Neural crest cell (in vitro differentiated cells): ENCODE results near the gene FNIP1. TPM values are rescaled to one million over a fixed set of nuclear protein-coding genes. Genes with fewer than 3 reads are reported as not detected.

ENCODE experiments used
- DNase-seq: peaks from one replicate; pipeline ENCODE4 v3.0.0; 2021; ENCODE audit warnings: low read depth, mixed read lengths, low spot score
- H3K27ac Mint-ChIP-seq: one replicate; pipeline ENCODE4 v1.8.0; 2021; ENCODE audit warnings: mild to moderate bottlenecking, mixed read lengths; ENCODE audit not compliant: unreplicated experiment
- H3K27me3 Mint-ChIP-seq: 2 replicates; pipeline ENCODE4 v1.8.0; 2021; ENCODE audit warnings: low read depth, mild to moderate bottlenecking, mixed read lengths
- H3K36me3 Mint-ChIP-seq: 2 replicates; pipeline ENCODE4 v1.8.0; 2021; ENCODE audit warnings: low read depth, mild to moderate bottlenecking, mixed read lengths
- H3K4me1 Mint-ChIP-seq: 2 replicates; pipeline ENCODE4 v1.8.0; 2021; ENCODE audit warnings: mixed read lengths
- H3K4me3 Mint-ChIP-seq: one replicate; pipeline ENCODE4 v1.8.0; 2021; ENCODE audit warnings: mild to moderate bottlenecking, mixed read lengths
- H3K9me3 Mint-ChIP-seq: 2 replicates; pipeline ENCODE4 v1.8.0; 2021; ENCODE audit warnings: mixed read lengths
- total RNA-seq: library from RNA; stranded (reverse); gene quantifications from 2 replicates; pipeline ENCODE4 v1.2.1, GENCODE V29; 2021
- TF ChIP-seq, protein P1 (sequence below): fragments of 200-600 bp; sonication (generic); conservative IDR thresholded peaks from 2 replicates; pipeline ENCODE4 v1.5.0; 2021; ENCODE audit warnings: antibody characterized with exemption, mild to moderate bottlenecking

FNIP1 gene
- total RNA-seq, 1 donor from 2014 or later: 20.6 TPM

DNA sequence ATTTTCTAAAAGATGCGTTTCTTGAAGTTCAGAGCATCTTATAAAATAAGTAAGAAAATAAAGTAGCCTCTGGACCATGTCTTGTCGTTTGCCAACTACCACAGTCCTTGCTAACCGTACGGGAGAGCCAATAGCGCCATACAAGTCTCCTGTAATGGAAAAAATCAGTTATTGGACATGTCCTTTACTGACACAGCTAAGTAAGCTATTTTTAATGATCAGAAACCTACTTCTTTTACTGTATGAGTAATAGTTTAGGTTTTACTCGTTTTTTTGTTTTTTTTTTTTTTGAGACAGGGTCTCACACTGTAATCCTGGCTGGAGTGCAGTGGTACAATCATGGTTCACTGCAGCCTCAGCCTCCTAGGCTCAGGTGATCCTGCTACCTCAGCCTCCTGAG is 124.0 kb downstream of the FNIP1 start:
- DNase-seq: no peak
- Mint-ChIP-seq H3K9me3 (no peaks in the 10 kb centered on the region), H3K4me1 (peaks cover 13% of the 10 kb centered on the region), H3K27ac (no peak overlapping the region), H3K36me3 (peaks cover 33% of the 10 kb centered on the region), H3K27me3 (no peaks in the 10 kb centered on the region), H3K4me3 (no peak overlapping the region)
- TF ChIP-seq, protein P1, sequence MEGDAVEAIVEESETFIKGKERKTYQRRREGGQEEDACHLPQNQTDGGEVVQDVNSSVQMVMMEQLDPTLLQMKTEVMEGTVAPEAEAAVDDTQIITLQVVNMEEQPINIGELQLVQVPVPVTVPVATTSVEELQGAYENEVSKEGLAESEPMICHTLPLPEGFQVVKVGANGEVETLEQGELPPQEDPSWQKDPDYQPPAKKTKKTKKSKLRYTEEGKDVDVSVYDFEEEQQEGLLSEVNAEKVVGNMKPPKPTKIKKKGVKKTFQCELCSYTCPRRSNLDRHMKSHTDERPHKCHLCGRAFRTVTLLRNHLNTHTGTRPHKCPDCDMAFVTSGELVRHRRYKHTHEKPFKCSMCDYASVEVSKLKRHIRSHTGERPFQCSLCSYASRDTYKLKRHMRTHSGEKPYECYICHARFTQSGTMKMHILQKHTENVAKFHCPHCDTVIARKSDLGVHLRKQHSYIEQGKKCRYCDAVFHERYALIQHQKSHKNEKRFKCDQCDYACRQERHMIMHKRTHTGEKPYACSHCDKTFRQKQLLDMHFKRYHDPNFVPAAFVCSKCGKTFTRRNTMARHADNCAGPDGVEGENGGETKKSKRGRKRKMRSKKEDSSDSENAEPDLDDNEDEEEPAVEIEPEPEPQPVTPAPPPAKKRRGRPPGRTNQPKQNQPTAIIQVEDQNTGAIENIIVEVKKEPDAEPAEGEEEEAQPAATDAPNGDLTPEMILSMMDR: no peak

DNA sequence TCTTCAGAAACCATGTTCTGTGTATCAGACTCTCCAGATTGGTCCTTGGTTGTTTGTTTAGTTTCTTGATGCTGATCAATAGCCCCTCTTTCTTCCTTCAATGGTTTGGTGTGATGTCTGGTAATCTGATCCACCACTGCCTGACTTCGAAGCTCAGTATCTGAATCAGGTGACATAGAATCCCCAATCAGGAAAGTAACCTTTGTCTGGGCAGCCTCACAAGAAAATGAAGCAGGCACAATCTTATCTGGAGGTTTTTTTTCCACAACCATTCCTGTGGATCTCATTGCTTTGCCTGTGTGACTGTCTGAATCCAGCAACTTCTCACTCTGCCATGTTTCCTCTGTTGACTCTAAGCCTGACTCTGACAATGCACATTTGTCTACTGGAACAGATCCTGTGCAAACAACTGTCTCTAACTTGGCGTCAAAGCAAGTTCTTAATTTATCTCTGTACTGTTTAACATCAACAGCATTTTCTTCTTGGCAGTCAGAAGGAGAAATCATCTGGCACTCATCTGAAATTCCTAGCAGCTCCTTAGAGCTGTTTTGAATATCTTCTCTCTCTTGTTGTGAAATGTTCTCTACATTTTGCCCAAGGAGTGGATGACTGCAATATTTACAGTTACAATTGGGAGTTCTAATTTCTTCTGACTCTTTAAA is 124.7 kb downstream of the FNIP1 start:
- no peak overlapping the region for H3K27ac Mint-ChIP-seq
- no peaks in the 10 kb centered on the region for H3K27me3 Mint-ChIP-seq
- peaks cover 13% of the 10 kb centered on the region for H3K4me1 Mint-ChIP-seq

DNA sequence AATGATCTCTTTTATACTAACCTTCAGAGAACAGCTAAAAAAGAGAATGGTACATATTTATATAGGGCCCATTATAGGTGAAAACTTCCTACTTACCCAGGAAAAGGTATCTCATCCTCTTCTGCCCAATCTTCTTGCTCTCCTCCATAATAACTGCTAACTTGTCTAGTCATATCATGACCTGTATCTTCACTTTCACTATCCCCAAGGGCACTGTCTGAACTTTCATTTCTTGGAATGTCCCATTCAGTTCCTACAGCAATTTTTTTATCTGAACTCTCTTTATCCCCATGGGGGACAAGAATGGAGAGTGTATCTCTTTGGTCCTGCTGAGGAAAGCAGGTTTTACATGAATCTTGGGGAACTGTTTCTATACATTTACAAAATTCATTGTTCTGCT is 125.4 kb downstream of the FNIP1 start:
- H3K4me3 Mint-ChIP-seq: no peak overlapping the region
- no peaks in the 10 kb centered on the region for H3K9me3 Mint-ChIP-seq
- H3K4me1 Mint-ChIP-seq: peaks cover 13% of the 10 kb centered on the region
- no peak for DNase-seq
- H3K36me3 Mint-ChIP-seq: peaks cover 24% of the 10 kb centered on the region
- TF ChIP-seq, protein P1: no peak
- H3K27me3 Mint-ChIP-seq: no peaks in the 10 kb centered on the region
- no peak overlapping the region for H3K27ac Mint-ChIP-seq

More for the DNA sequence above, 124.7 kb downstream of the FNIP1 start:
- Mint-ChIP-seq H3K4me3 (no peak overlapping the region), H3K36me3 (peaks cover 29% of the 10 kb centered on the region), H3K9me3 (no peaks in the 10 kb centered on the region)
- TF ChIP-seq, protein P1: no peak
- DNase-seq: no peak

DNA sequence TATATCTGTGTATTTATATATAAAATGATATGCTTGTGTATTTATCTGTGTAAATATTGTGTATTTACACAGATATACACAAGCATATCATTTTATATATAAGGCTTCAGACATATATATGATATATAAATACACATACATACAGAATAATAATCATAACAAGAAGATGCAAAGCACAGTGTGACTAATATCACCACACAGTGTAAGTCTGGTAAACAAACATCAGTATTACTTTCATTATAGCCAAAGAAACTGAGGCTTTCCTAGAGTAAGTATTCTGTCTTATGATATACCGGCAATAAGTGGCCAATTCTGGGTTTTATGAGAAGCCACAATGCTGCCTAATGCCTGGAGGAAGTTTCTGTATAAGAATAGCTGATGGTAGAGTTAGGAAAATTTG is 131.9 kb downstream of the FNIP1 start:
- H3K27ac Mint-ChIP-seq: no peak overlapping the region
- DNase-seq: no peak

DNA sequence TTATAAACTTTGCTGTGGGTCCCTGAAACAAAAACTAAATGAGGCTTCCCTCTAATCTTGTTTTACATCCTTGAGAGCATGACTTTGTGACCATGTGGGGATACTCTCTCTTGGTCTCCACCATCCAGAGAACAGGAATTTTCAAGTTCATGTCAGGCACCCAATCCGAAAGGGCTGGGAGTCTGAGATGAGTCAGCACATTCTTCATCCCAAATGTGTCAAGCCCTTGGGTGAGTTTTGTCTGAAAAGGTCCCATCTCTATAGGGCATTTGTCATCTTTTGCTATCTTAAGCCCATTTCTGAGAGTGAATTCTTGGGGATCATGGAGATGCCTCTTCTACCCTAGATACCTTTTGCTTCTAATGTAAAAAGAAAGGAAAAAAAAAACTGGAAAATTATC is 134.9 kb downstream of the FNIP1 start:
- H3K27me3 Mint-ChIP-seq: no peaks in the 10 kb centered on the region
- peaks cover 32% of the 10 kb centered on the region for H3K36me3 Mint-ChIP-seq
- no peak for DNase-seq
- no peak overlapping the region for H3K27ac Mint-ChIP-seq
- no peaks in the 10 kb centered on the region for H3K4me1 Mint-ChIP-seq
- TF ChIP-seq, protein P1: no peak
- peaks cover 6% of the 10 kb centered on the region for H3K9me3 Mint-ChIP-seq
- H3K4me3 Mint-ChIP-seq: no peak overlapping the region

More for the DNA sequence above, 131.9 kb downstream of the FNIP1 start:
- H3K9me3 Mint-ChIP-seq: peaks cover 4% of the 10 kb centered on the region
- H3K27me3 Mint-ChIP-seq: no peaks in the 10 kb centered on the region
- no peak overlapping the region for H3K4me3 Mint-ChIP-seq
- TF ChIP-seq, protein P1: no peak
- peaks cover 21% of the 10 kb centered on the region for H3K36me3 Mint-ChIP-seq
- no peaks in the 10 kb centered on the region for H3K4me1 Mint-ChIP-seq
